ENCODE data around the gene CCDC14.

The CCDC14 gene

GRCh38 chr3:123892195-123892594, 68.8 kb downstream of the CCDC14 start:
- no peak for TF ChIP-seq USF1 (IDR thresholded peaks at IDR 0.05)
- no peak for TF ChIP-seq NFIC (IDR thresholded peaks at IDR 0.05)
- no peak for TF ChIP-seq TCF12 (IDR thresholded peaks at IDR 0.05; ENCODE audit: low read depth)
- TF ChIP-seq FOXM1 (IDR thresholded peaks at IDR 0.05; ENCODE audit: borderline replicate concordance, low read depth): no peak
- TF ChIP-seq CEBPB (IDR thresholded peaks at IDR 0.05): no peak
- TF ChIP-seq RAD21 (IDR thresholded peaks at IDR 0.05; ENCODE audit: low read depth): no peak
- TF ChIP-seq EGR1 (IDR thresholded peaks at IDR 0.05): no peak
- no peak for TF ChIP-seq ZBTB7A (IDR thresholded peaks at IDR 0.05; ENCODE audit: low read depth)
- TF ChIP-seq MAX (IDR thresholded peaks at IDR 0.05): no peak
- no peak for TF ChIP-seq TEAD4 (IDR thresholded peaks at IDR 0.05)
- TF ChIP-seq EP300 (IDR thresholded peaks at IDR 0.05; ENCODE audit: borderline replicate concordance): no peak

GRCh38 chr3:123884993-123885392, 76.0 kb downstream of the CCDC14 start:
- TF ChIP-seq RAD21 (IDR thresholded peaks at IDR 0.05; ENCODE audit: low read depth) (no peak), EP300 (IDR thresholded peaks at IDR 0.05; ENCODE audit: borderline replicate concordance) (no peak), CEBPB (IDR thresholded peaks at IDR 0.05) (no peak), USF1 (IDR thresholded peaks at IDR 0.05) (no peak), NFIC (IDR thresholded peaks at IDR 0.05) (no peak)

GRCh38 chr3:123884203-123884831, 76.7 kb downstream of the CCDC14 start, which contains the start of gene MYLK:
MYLK (minus strand) TSS chr3:123884332; CDS start chr3:123793841, 90,491 bp downstream.
- peak; percentile 57; the same call in 1 of the 2 replicates for TF ChIP-seq ZBTB7A (IDR thresholded peaks at IDR 0.05; ENCODE audit: low read depth)
- peak; percentile 38; the same call in 1 of the 2 replicates for TF ChIP-seq MAX (IDR thresholded peaks at IDR 0.05)
- no peak for TF ChIP-seq USF1 (IDR thresholded peaks at IDR 0.05)

- peak; percentile 21 for TF ChIP-seq ZBTB7A (IDR thresholded peaks at IDR 0.05; ENCODE audit: low read depth)
- no peak for TF ChIP-seq TAF1 (IDR thresholded peaks at IDR 0.05; ENCODE audit: low read depth)
These were observed 77.3 kb downstream of the CCDC14 start for GRCh38 chr3:123883701-123884202.

GRCh38 chr3:123883111-123883510, 77.9 kb downstream of the CCDC14 start:
- TF ChIP-seq TEAD4 (IDR thresholded peaks at IDR 0.05) (no peak), TCF12 (IDR thresholded peaks at IDR 0.05; ENCODE audit: low read depth) (no peak), NFIC (IDR thresholded peaks at IDR 0.05) (no peak), RAD21 (IDR thresholded peaks at IDR 0.05; ENCODE audit: low read depth) (no peak), TAF1 (IDR thresholded peaks at IDR 0.05; ENCODE audit: low read depth) (no peak), YY1 (IDR thresholded peaks at IDR 0.05; ENCODE audit: low read depth) (no peak), FOXM1 (IDR thresholded peaks at IDR 0.05; ENCODE audit: borderline replicate concordance, low read depth) (no peak), CEBPB (IDR thresholded peaks at IDR 0.05) (no peak), CREB1 (IDR thresholded peaks at IDR 0.05; ENCODE audit: low read depth) (no peak), EGR1 (IDR thresholded peaks at IDR 0.05) (no peak), ZBTB7A (IDR thresholded peaks at IDR 0.05; ENCODE audit: low read depth) (no peak), USF1 (IDR thresholded peaks at IDR 0.05) (no peak), MAX (IDR thresholded peaks at IDR 0.05) (no peak), EP300 (IDR thresholded peaks at IDR 0.05; ENCODE audit: borderline replicate concordance) (no peak), REST (IDR thresholded peaks at IDR 0.05; ENCODE audit: low read depth) (no peak)

GRCh38 chr3:123881771-123882170, 79.3 kb downstream of the CCDC14 start:
- no peak for TF ChIP-seq EGR1 (IDR thresholded peaks at IDR 0.05)
- no peak for TF ChIP-seq ZBTB7A (IDR thresholded peaks at IDR 0.05; ENCODE audit: low read depth)
- TF ChIP-seq NFIC (IDR thresholded peaks at IDR 0.05): no peak
- TF ChIP-seq USF1 (IDR thresholded peaks at IDR 0.05): no peak
- TF ChIP-seq RAD21 (IDR thresholded peaks at IDR 0.05; ENCODE audit: low read depth): no peak
- no peak for TF ChIP-seq TCF12 (IDR thresholded peaks at IDR 0.05; ENCODE audit: low read depth)
- TF ChIP-seq TAF1 (IDR thresholded peaks at IDR 0.05; ENCODE audit: low read depth): no peak
- TF ChIP-seq REST (IDR thresholded peaks at IDR 0.05; ENCODE audit: low read depth): no peak
- no peak for TF ChIP-seq CREB1 (IDR thresholded peaks at IDR 0.05; ENCODE audit: low read depth)
- no peak for TF ChIP-seq CEBPB (IDR thresholded peaks at IDR 0.05)
- TF ChIP-seq FOXM1 (IDR thresholded peaks at IDR 0.05; ENCODE audit: borderline replicate concordance, low read depth): no peak
- TF ChIP-seq EP300 (IDR thresholded peaks at IDR 0.05; ENCODE audit: borderline replicate concordance): no peak
- TF ChIP-seq YY1 (IDR thresholded peaks at IDR 0.05; ENCODE audit: low read depth): no peak
- TF ChIP-seq TEAD4 (IDR thresholded peaks at IDR 0.05): no peak
- TF ChIP-seq MAX (IDR thresholded peaks at IDR 0.05): no peak

Data from Ishikawa (cell line).